ENCODE data around the gene IMMP1L. TPM values are rescaled to one million over a fixed set of nuclear protein-coding genes. Genes with fewer than 3 reads are reported as not detected.
A peak's percentile ranks its signal among the peaks of the same experiment; 100 is the strongest.

IMMP1L gene
- total RNA-seq, 1 experiment from 2014 or later, result 38.5 TPM

- Histone ChIP-seq H3K36me3 (ENCODE audit: control insufficient read depth in 1 of 2, insufficient read depth in 2 of 2, low read length in 2 of 2) (no peaks in the 10 kb centered on the region), H3K9me2 (ENCODE audit: insufficient read depth) (no peaks in the 10 kb centered on the region), H3K9me3 (ENCODE audit: control insufficient read depth in 1 of 2, insufficient read depth in 1 of 2, low read depth in 1 of 2, low read length in 2 of 2) (no peaks in the 10 kb centered on the region), H3K4me1 (ENCODE audit: control insufficient read depth in 1 of 2, insufficient read depth in 2 of 2, low read length in 2 of 2) (no peaks in the 10 kb centered on the region), H3K4me3 (replicated peaks in 1 of 2; ENCODE audit: low read depth in 1 of 2, low read length in 2 of 2) (no peak overlapping the region), H3K4me2 (ENCODE audit: low read length) (no peak overlapping the region), H3K79me2 (ENCODE audit: insufficient read depth, low read length) (peaks cover 86% of the 10 kb centered on the region), H4K20me1 (ENCODE audit: insufficient read depth) (peaks cover 15% of the 10 kb centered on the region; the same call in 1 of the 2 replicates), H3K27ac (ENCODE audit: low read depth, low read length) (no peak overlapping the region), H3K27me3 (ENCODE audit: insufficient read depth, low read length) (no peaks in the 10 kb centered on the region), H2AFZ (ENCODE audit: low read depth, low read length, poor library complexity, severe bottlenecking) (no peak overlapping the region), H3K9ac (ENCODE audit: low read length) (no peak overlapping the region)
- peak; percentile 55 for ATAC-seq
- TF ChIP-seq ELF1 (IDR thresholded peaks at IDR 0.05; ENCODE audit: borderline replicate concordance, low read depth) (no peak), CTCF (IDR thresholded peaks at IDR 0.05 in 2 of 3, conservative IDR thresholded peaks at IDR 0.05 in 1 of 3; ENCODE audit: borderline replicate concordance in 1 of 3, insufficient read depth in 1 of 3, low read depth in 2 of 3, low read length in 2 of 3) (peak; percentile 39 to 63 (median 40); a peak in 5 of 6 replicates), RAD21 (IDR thresholded peaks at IDR 0.05; ENCODE audit: low read depth) (peak; percentile 58)
- intact Hi-C loops (cut with micrococcal nuclease), result loop anchor here (1.0 to 10.0 kb wide), 3 partner anchors 243 to 469 kb away; no protein-coding TSS in a partner anchor
- ChIA-PET RAD21 (ENCODE audit: low non-redundant PET in 1 of 2, low total read pairs in 2 of 2, uncharacterized antibody in 2 of 2, unreplicated experiment in 2 of 2) (no interaction called here), CTCF (interaction anchor here (0.9 to 1.0 kb wide), 2 partner anchors 383 to 470 kb away, joined by 3 to 7 read pairs; no protein-coding TSS in a partner anchor), POLR2A (no interaction called here)
- peak; percentile 44 for DNase-seq (ENCODE audit: low read depth, low spot score)
- no TSS peak for BruUV-seq (replicated peaks)
These were observed 21.6 kb downstream of the IMMP1L start for GRCh38 chr11:31487848-31488247.

DNA sequence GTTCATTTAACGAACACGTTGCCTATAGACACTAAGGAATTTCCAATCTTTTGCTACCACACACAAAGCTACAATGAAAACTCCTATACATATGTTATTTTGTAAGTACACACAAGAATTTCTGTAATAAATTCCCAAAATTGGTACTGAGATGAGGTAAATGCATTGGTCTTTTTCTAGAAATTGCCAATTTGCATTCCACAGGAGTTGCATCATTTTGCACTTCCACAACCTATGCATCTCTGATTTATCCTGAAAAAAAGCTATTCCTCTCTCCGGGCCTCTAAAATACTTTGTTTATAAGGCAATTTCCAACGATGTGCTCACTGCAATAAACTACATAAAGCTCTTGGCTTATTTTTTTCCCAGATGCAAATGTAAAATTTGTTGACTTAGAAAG, 24.9 kb downstream of the IMMP1L start:
- Histone ChIP-seq H3K9me3 (ENCODE audit: control insufficient read depth in 1 of 2, insufficient read depth in 1 of 2, low read depth in 1 of 2, low read length in 2 of 2) (no peaks in the 10 kb centered on the region), H3K4me1 (ENCODE audit: control insufficient read depth in 1 of 2, insufficient read depth in 2 of 2, low read length in 2 of 2) (no peaks in the 10 kb centered on the region), H3K27me3 (ENCODE audit: insufficient read depth, low read length) (no peaks in the 10 kb centered on the region), H2AFZ (ENCODE audit: low read depth, low read length, poor library complexity, severe bottlenecking) (no peak overlapping the region), H3K9ac (ENCODE audit: low read length) (no peak overlapping the region), H3K79me2 (ENCODE audit: insufficient read depth, low read length) (peaks cover 84% of the 10 kb centered on the region), H3K4me2 (ENCODE audit: low read length) (no peak overlapping the region), H3K4me3 (replicated peaks in 1 of 2; ENCODE audit: low read depth in 1 of 2, low read length in 2 of 2) (no peak overlapping the region), H3K36me3 (ENCODE audit: control insufficient read depth in 1 of 2, insufficient read depth in 2 of 2, low read length in 2 of 2) (no peaks in the 10 kb centered on the region), H3K9me2 (ENCODE audit: insufficient read depth) (no peaks in the 10 kb centered on the region), H4K20me1 (ENCODE audit: insufficient read depth) (peaks cover 29% of the 10 kb centered on the region; the same call in 1 of the 2 replicates), H3K27ac (ENCODE audit: low read depth, low read length) (no peak overlapping the region)
- intact Hi-C loops (cut with micrococcal nuclease), result loop anchor here (10.0 kb wide), 1 partner anchor 240 kb away; no protein-coding TSS in a partner anchor
- CTCF ChIA-PET, result interaction anchor here (1.3 kb wide), 1 partner anchor 474 kb away, joined by 3 read pairs; no protein-coding TSS in a partner anchor
- POLR2A ChIA-PET, result no interaction called here
- DNase-seq (ENCODE audit: low read depth, low spot score), result no peak
- no peak for ATAC-seq
- BruUV-seq (replicated peaks), result no TSS peak
- RAD21 ChIA-PET (ENCODE audit: low non-redundant PET in 1 of 2, low total read pairs in 2 of 2, uncharacterized antibody in 2 of 2, unreplicated experiment in 2 of 2), result no interaction called here
- no peak for TF ChIP-seq TCF7L2 (IDR thresholded peaks at IDR 0.05; ENCODE audit: borderline replicate concordance, extremely low read depth, insufficient read depth, insufficient read length)
- no peak for TF ChIP-seq JUND (IDR thresholded peaks at IDR 0.05)
- TF ChIP-seq CBX3 (IDR thresholded peaks at IDR 0.05; ENCODE audit: low read depth), result no peak
- no peak for TF ChIP-seq SRF (IDR thresholded peaks at IDR 0.05; ENCODE audit: low read depth)
- TF ChIP-seq SIN3A (IDR thresholded peaks at IDR 0.05; ENCODE audit: low read depth), result no peak
- TF ChIP-seq ATF3 (IDR thresholded peaks at IDR 0.05), result no peak
- TF ChIP-seq FOSL1 (IDR thresholded peaks at IDR 0.05; ENCODE audit: low read depth), result no peak
- TF ChIP-seq, protein P1, sequence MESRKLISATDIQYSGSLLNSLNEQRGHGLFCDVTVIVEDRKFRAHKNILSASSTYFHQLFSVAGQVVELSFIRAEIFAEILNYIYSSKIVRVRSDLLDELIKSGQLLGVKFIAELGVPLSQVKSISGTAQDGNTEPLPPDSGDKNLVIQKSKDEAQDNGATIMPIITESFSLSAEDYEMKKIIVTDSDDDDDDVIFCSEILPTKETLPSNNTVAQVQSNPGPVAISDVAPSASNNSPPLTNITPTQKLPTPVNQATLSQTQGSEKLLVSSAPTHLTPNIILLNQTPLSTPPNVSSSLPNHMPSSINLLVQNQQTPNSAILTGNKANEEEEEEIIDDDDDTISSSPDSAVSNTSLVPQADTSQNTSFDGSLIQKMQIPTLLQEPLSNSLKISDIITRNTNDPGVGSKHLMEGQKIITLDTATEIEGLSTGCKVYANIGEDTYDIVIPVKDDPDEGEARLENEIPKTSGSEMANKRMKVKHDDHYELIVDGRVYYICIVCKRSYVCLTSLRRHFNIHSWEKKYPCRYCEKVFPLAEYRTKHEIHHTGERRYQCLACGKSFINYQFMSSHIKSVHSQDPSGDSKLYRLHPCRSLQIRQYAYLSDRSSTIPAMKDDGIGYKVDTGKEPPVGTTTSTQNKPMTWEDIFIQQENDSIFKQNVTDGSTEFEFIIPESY (IDR thresholded peaks at IDR 0.05; ENCODE audit: extremely low read depth, insufficient replicate concordance, low read length), result no peak
- TF ChIP-seq EZH2phosphoT487 (IDR thresholded peaks at IDR 0.05; ENCODE audit: borderline replicate concordance), result no peak
- no peak for TF ChIP-seq CEBPB (IDR thresholded peaks at IDR 0.05; ENCODE audit: low read depth)
- TF ChIP-seq SP1 (IDR thresholded peaks at IDR 0.05; ENCODE audit: low read depth), result no peak

Data from HCT116 (cell line).